Lung (tissue), 12 donors: ENCODE measurements around the gene MFF. TPM values are rescaled to one million over a fixed set of nuclear protein-coding genes. Genes with fewer than 3 reads are reported as not detected.

Experiments
- ATAC-seq: fragments of 200-7000 bp; cut with Tn5 transposase; one replicate; pipeline ENCODE4 v1.9.1; 2020; ENCODE audit warnings: moderate number of reproducible peaks; ENCODE audit not compliant: insufficient read depth, low FRiP score
- DNase-seq, 3 donors: peaks; one replicate each; pipeline ENCODE4 v3.0.0-alpha.2; 2013 to 2017
- H3K27ac ChIP-seq, 2 donors: one replicate each; pipeline ENCODE4 v1.5.1; 2013; ENCODE audit warnings: mild to moderate bottlenecking in 2 of 2, moderate library complexity in 2 of 2, control low read depth in 1 of 2, inconsistent platforms in 1 of 2, low read depth in 1 of 2, low read length in 1 of 2
- H3K27me3 ChIP-seq, 3 donors: one replicate each; pipeline ENCODE4 v1.5.1; 2013; ENCODE audit warnings: low read length in 2 of 3; ENCODE audit not compliant: control insufficient read depth in 3 of 3, insufficient read depth in 3 of 3
- H3K36me3 ChIP-seq, 4 donors: one replicate each; pipeline ENCODE4 v1.5.1; 2013; ENCODE audit warnings: low read length in 4 of 4, mild to moderate bottlenecking in 1 of 4, moderate library complexity in 1 of 4; ENCODE audit not compliant: control insufficient read depth in 4 of 4, insufficient read depth in 4 of 4
- H3K4me1 ChIP-seq, 5 donors: one replicate each; pipeline ENCODE4 v1.5.1; 2013; ENCODE audit warnings: low read length in 5 of 5, mild to moderate bottlenecking in 2 of 5, moderate library complexity in 1 of 5; ENCODE audit not compliant: control insufficient read depth in 5 of 5, insufficient read depth in 5 of 5
- H3K4me3 ChIP-seq: one replicate; pipeline ENCODE4 v1.5.1; 2013; ENCODE audit warnings: mild to moderate bottlenecking, control low read depth, moderate library complexity
- H3K9ac ChIP-seq, 2 donors: one replicate each; pipeline ENCODE4 v1.5.1; 2013; ENCODE audit warnings: low read length in 2 of 2, control low read depth in 1 of 2; ENCODE audit not compliant: insufficient read depth in 1 of 2
- H3K9me3 ChIP-seq, 4 donors: one replicate each; pipeline ENCODE4 v1.5.1; 2013; ENCODE audit warnings: low read length in 3 of 4, mild to moderate bottlenecking in 1 of 4, moderate library complexity in 1 of 4; ENCODE audit not compliant: control insufficient read depth in 4 of 4, insufficient read depth in 3 of 4
- CTCF ChIP-seq: IDR thresholded peaks from 2 replicates; pipeline ENCODE4 v1.5.1; 2012; ENCODE audit warnings: mild to moderate bottlenecking; ENCODE audit errors: control extremely low read depth, extremely low read depth
- WGBS, 2 donors: extraction: QIAGEN DNeasy Blood & Tissue Kit; methylation state at CpG; one replicate each; pipeline ENCODE4 v1.1.7; 2013; 5-methylcytosine and 5-hydroxymethylcytosine counted together
- polyA plus RNA-seq, 2 donors: library from polyadenylated mRNA; stranded (reverse); fragments of 200-250 nt; gene quantifications; one replicate each; pipeline ENCODE4 v1.2.1, GENCODE V29; 2013
- total RNA-seq, 2 donors: library from RNA; depleted of rRNA in 1 of 2; stranded (reverse); fragments of >200 nt in 1 of 2; gene quantifications; one replicate each; pipeline ENCODE4 v1.2.1, GENCODE V29; 2014 to 2021
- donor health status: control.
- donor health status: control.
- donor health status: Bipolar disorder and iron deficiency.
- donor health status: healthy.
- donor health status: DM: yes; HTN: yes; CAD: no.

Gene MFF
- total and polyA plus RNA-seq, 4 donors = 47.0 to 90.6 (median 67.6) TPM

DNA sequence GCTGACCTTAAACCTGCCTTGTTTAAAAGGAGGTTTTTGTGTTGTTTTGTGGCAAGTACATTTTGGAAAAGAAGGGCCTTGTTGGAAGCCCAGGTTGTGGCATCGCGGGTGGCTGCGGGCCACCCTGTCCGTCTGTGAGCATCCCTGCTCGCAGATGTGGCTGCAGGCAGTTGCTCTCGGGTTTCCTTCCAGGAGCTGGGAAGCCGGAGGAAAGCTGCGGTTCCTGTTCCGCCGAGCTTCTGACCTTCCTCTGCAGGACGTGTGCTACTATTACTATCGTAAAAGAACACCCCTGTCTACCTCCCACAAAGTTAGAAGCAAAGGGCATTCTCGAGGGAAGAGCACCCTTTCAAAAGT, 766 bp downstream of the MFF start:
- no peaks in the 10 kb centered on the region for H3K9me3 ChIP-seq
- peaks cover 0 to 15% (median 8%) of the 10 kb centered on the region in 5 donors for H3K4me1 ChIP-seq
- H3K36me3 ChIP-seq = peaks cover 0 to 3% (median 1%) of the 10 kb centered on the region in 4 donors
- peak overlapping the region; percentile 67 to 86 for H3K9ac ChIP-seq
- peak overlapping the region; percentile 67 for H3K4me3 ChIP-seq
- TF ChIP-seq CTCF = no peak
- WGBS, 2 donors = 0 to 1% methylated on average over 13 of the region's 13 CpGs
- ATAC-seq (no peak), DNase-seq (peak; percentile 35 to 51 (median 51))
- no peaks in the 10 kb centered on the region for H3K27me3 ChIP-seq
- peak overlapping the region; percentile 85 to 93 for H3K27ac ChIP-seq

DNA sequence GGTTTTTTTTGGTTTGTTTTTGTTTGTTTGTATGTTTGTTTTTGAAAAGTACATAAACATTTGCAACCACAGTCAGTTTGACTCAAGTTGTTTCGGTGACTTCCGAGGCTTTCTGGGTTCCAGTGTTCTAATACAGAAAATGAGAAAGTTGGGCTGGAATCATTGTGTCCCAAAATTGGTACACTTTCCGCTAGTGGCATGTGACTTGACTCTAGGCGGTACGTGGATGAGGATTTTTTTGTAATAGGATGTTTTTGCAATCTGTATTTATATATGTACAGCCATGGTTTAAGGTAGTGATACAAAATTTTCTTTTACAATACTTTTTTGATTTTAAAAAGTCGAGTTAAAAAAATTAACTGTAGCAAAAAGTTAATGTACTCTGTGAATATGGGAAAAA, 1.7 kb downstream of the MFF start:
- H3K9ac ChIP-seq = no peak overlapping the region
- peaks cover 0 to 15% (median 8%) of the 10 kb centered on the region in 5 donors for H3K4me1 ChIP-seq
- H3K4me3 ChIP-seq = no peak overlapping the region
- no peak overlapping the region for H3K27ac ChIP-seq
- no peaks in the 10 kb centered on the region for H3K27me3 ChIP-seq
- no peaks in the 10 kb centered on the region for H3K9me3 ChIP-seq
- WGBS, 2 donors = 85 to 92% methylated on average over 6 of the region's 6 CpGs
- DNase-seq (no peak), ATAC-seq (no peak)
- H3K36me3 ChIP-seq = peaks cover 0 to 10% (median 2%) of the 10 kb centered on the region in 4 donors
- TF ChIP-seq CTCF = no peak

GRCh38 chr2:227335713-227336112, 10.7 kb downstream of the MFF start:
- Histone ChIP-seq H3K4me1 (no peaks in the 10 kb centered on the region), H3K9me3 (no peaks in the 10 kb centered on the region), H3K36me3 (peaks cover 11 to 36% (median 24%) of the 10 kb centered on the region in 4 donors), H3K27ac (no peak overlapping the region), H3K9ac (no peak overlapping the region), H3K27me3 (no peaks in the 10 kb centered on the region), H3K4me3 (no peak overlapping the region)
- 88 to 92% methylated on average over 1 of the region's 1 CpG for WGBS, 2 donors
- ATAC-seq (no peak), DNase-seq (no peak)
- TF ChIP-seq CTCF = no peak

GRCh38 chr2:227337442-227337841, 12.4 kb downstream of the MFF start:
- TF ChIP-seq CTCF = no peak
- 76 to 92% methylated on average over 2 of the region's 2 CpGs for WGBS, 2 donors
- no peaks in the 10 kb centered on the region for H3K9me3 ChIP-seq
- no peaks in the 10 kb centered on the region for H3K4me1 ChIP-seq
- no peak for DNase-seq
- peaks cover 11 to 32% (median 23%) of the 10 kb centered on the region in 4 donors for H3K36me3 ChIP-seq
- no peak for ATAC-seq
- H3K9ac ChIP-seq = no peak overlapping the region
- H3K4me3 ChIP-seq = no peak overlapping the region
- H3K27me3 ChIP-seq = no peaks in the 10 kb centered on the region
- H3K27ac ChIP-seq = no peak overlapping the region
